HepG2 (cell line): ENCODE data around the gene QKI. TPM values are rescaled to one million over a fixed set of nuclear protein-coding genes. Genes with fewer than 3 reads are reported as not detected.

ENCODE experiments used
- ATAC-seq: fragments of 200-7000 bp; cut with Tn5 transposase; 3 replicates; pipeline ENCODE4 v1.9.1; 2020; ENCODE audit warnings: mild to moderate bottlenecking, moderate library complexity
- BruUV-seq: library from RNA; stranded (reverse); fragments of 400-500 nt; replicated peaks from 2 replicates; lab custom pipeline; 2021; lab: Mats Ljungman, UMichigan
- CTCF ChIA-PET: fragments of 300-600 bp; formaldehyde crosslinking; extraction: SDS; loops from one replicate; lab custom pipeline; 2021; ENCODE audit warnings: low total read pairs, inconsistent platforms, low intra/inter-chr PET ratio; lab: Yijun Ruan, JAX
- POLR2A ChIA-PET: fragments of 350-600 bp; sonication (Branson Sonifier 250); formaldehyde crosslinking; loops from one replicate; lab custom pipeline; 2020; ENCODE audit warnings: antibody characterized with exemption, inconsistent platforms; lab: Yijun Ruan, JAX
- DNase-seq: peaks from one replicate; pipeline ENCODE4 v3.0.0-alpha.2; 2015; ENCODE audit warnings: low spot score
- FAIRE-seq: peaks from 3 replicates; lab custom pipeline; 2011; peaks lifted over from hg19 to GRCh38; lab: Jason Lieb, UNC
- H2AFZ ChIP-seq: one replicate; pipeline ENCODE4 v1.6.1; 2011; ENCODE audit warnings: low read length, inconsistent platforms
- H3K27ac ChIP-seq: fragments of 300-600 bp; 3 replicates; pipeline ENCODE4 v1.8.0; 2011; ENCODE audit warnings: mixed run types, mild to moderate bottlenecking, mixed read lengths, low read length, inconsistent platforms; ENCODE audit not compliant: insufficient read depth; ENCODE audit errors: extremely low read length
- H3K27me3 ChIP-seq, 2 experiments: fragments of 200-600 bp in 1 of 2; 2 replicates in 1 of 2; 3 replicates in 1 of 2; pipeline versions ENCODE4 v1.6.0 to v1.8.0; 2011; ENCODE audit warnings: low read length in 2 of 2, mild to moderate bottlenecking in 2 of 2, moderate library complexity in 2 of 2, inconsistent platforms in 1 of 2; ENCODE audit not compliant: insufficient read depth in 2 of 2, control insufficient read depth in 1 of 2
- H3K36me3 ChIP-seq, 2 experiments: fragments of 200-600 bp in 1 of 2; replicated peaks in 1 of 2; 2 replicates in 1 of 2; 3 replicates in 1 of 2; pipeline versions ENCODE4 v1.5.1 to v1.8.0; 2011; ENCODE audit warnings: low read length in 2 of 2, inconsistent platforms in 1 of 2; ENCODE audit not compliant: insufficient read depth in 2 of 2, control insufficient read depth in 1 of 2
- H3K4me1 ChIP-seq: 2 replicates; pipeline ENCODE4 v1.5.1; 2012; ENCODE audit warnings: low read length, inconsistent platforms; ENCODE audit not compliant: insufficient read depth
- H3K4me2 ChIP-seq: 2 replicates; pipeline ENCODE4 v1.6.0; 2011; ENCODE audit warnings: low read depth, low read length, inconsistent platforms
- H3K4me3 ChIP-seq, 3 experiments: fragments of 200-600 bp in 1 of 3; sonication (generic), shearing (Covaris generic) in 1 of 3; replicated peaks in 1 of 3; 2 replicates each; pipeline ENCODE4 v1.5.1; 2011 to 2016; ENCODE audit warnings: low read length in 3 of 3, inconsistent platforms in 2 of 3, low read depth in 2 of 3, mild to moderate bottlenecking in 2 of 3, control low read depth in 1 of 3, mixed read lengths in 1 of 3; ENCODE audit not compliant: insufficient read depth in 1 of 3
- H3K79me2 ChIP-seq: one replicate; pipeline ENCODE4 v1.6.1; 2011; ENCODE audit warnings: low read length, inconsistent platforms; ENCODE audit not compliant: insufficient read depth
- H3K9ac ChIP-seq: 2 replicates; pipeline ENCODE4 v1.6.0; 2011; ENCODE audit warnings: mild to moderate bottlenecking, low read depth, low read length, inconsistent platforms; ENCODE audit not compliant: insufficient read depth
- H3K9me3 ChIP-seq: 2 replicates; pipeline ENCODE4 v1.5.1; 2012; ENCODE audit warnings: mild to moderate bottlenecking, low read length
- H4K20me1 ChIP-seq: 2 replicates; pipeline ENCODE4 v1.6.0; 2011; ENCODE audit warnings: inconsistent platforms, mild to moderate bottlenecking, low read length, moderate library complexity; ENCODE audit not compliant: insufficient read depth
- TOPORS ChIP-seq: sonication (generic); formaldehyde crosslinking; IDR thresholded peaks from 2 replicates; pipeline ENCODE4 v1.8.0; 2023; ENCODE audit warnings: mild to moderate bottlenecking, missing genetic modification reagents
- TRIM24 ChIP-seq: sonication (generic); formaldehyde crosslinking; IDR thresholded peaks from 2 replicates; pipeline ENCODE4 v1.8.0; 2022; ENCODE audit warnings: mild to moderate bottlenecking, missing genetic modification reagents
- ZNF3 ChIP-seq: IDR thresholded peaks from 2 replicates; pipeline ENCODE4 v1.7.0; 2017; ENCODE audit warnings: inconsistent platforms
- ZNF713 ChIP-seq: sonication (generic); formaldehyde crosslinking; IDR thresholded peaks from 2 replicates; pipeline ENCODE4 v1.4.0; 2020; ENCODE audit warnings: mild to moderate bottlenecking, missing genetic modification reagents
- WGBS: methylation state at CpG from one replicate; pipeline ENCODE4 v1.1.6; 2017; ENCODE audit warnings: low lambda C conversion rate; 5-methylcytosine and 5-hydroxymethylcytosine counted together
- in situ Hi-C: cut with HindIII; loops from 2 replicates; pipeline ENCODE4 v1.10.0; 2017; ENCODE audit warnings: low pct_unique_long_range_greater_than_20kb; ENCODE audit not compliant: extremely low pct_ligation_motif_present
- intact Hi-C: fragments of 100-400 bp; cut with micrococcal nuclease; formaldehyde crosslinking; loops from one replicate; pipeline ENCODE4 v1.10.0; 2022; ENCODE audit not compliant: unreplicated experiment
- polyA plus RNA-seq, 8 experiments: library from polyadenylated mRNA; depleted of rRNA in 3 of 8; stranded (reverse) in 7 of 8; unstranded in 1 of 8; fragments of >200 nt; fragmentation: Illumina TruSeq in 4 of 8; extraction: Trizol in 4 of 8; gene quantifications; 2 replicates each; pipeline versions ENCODE4 v1.2.1 to v1.2.3, GENCODE V29; 2011 to 2016; ENCODE audit warnings: low read depth in 4 of 8, missing spikeins in 1 of 8, mixed read lengths in 1 of 8; ENCODE audit not compliant: insufficient read depth in 1 of 8
- total RNA-seq, 5 experiments: library from RNA; depleted of rRNA; stranded (reverse); fragments of >200 nt; fragmentation: Illumina TruSeq; extraction: Trizol; gene quantifications; 2 replicates each; pipeline ENCODE4 v1.2.3, GENCODE V29; 2016; ENCODE audit warnings: low read depth in 1 of 5
- TF ChIP-seq, protein P1 (sequence below): IDR thresholded peaks from 2 replicates; pipeline ENCODE4 v1.6.1; 2018; ENCODE audit warnings: missing genetic modification reagents
- TF ChIP-seq, protein P2 (sequence below): sonication (generic); formaldehyde crosslinking; IDR thresholded peaks from 2 replicates; pipeline ENCODE4 v1.4.0; 2020; ENCODE audit warnings: missing genetic modification reagents
- TF ChIP-seq, protein P3 (sequence below), 2 experiments: sonication (generic) in 1 of 2; formaldehyde crosslinking in 1 of 2; IDR thresholded peaks; 2 replicates each; pipeline versions ENCODE4 v1.4.0 to v1.6.1; 2018 to 2020; ENCODE audit warnings: missing genetic modification reagents in 2 of 2, borderline replicate concordance in 1 of 2, low read depth in 1 of 2, mild to moderate bottlenecking in 1 of 2, missing biosample characterization in 1 of 2
- TF ChIP-seq, protein P4 (sequence below): sonication (generic); formaldehyde crosslinking; IDR thresholded peaks from 2 replicates; pipeline ENCODE4 v1.5.1; 2020; ENCODE audit warnings: mild to moderate bottlenecking, moderate library complexity, missing genetic modification reagents
- TF ChIP-seq, protein P5 (sequence below), 2 experiments: sonication (generic) in 1 of 2; formaldehyde crosslinking in 1 of 2; IDR thresholded peaks; 2 replicates each; pipeline versions ENCODE4 v1.4.0 to v1.6.1; 2016 to 2020; ENCODE audit warnings: borderline replicate concordance in 1 of 2, low read depth in 1 of 2, mild to moderate bottlenecking in 1 of 2, missing genetic modification reagents in 1 of 2

The QKI gene
- total and polyA plus RNA-seq, 2 of the 13 experiments (the other 11 are each of a cell fraction or from before 2014, with no cell fraction given): 136 to 137 TPM

DNA sequence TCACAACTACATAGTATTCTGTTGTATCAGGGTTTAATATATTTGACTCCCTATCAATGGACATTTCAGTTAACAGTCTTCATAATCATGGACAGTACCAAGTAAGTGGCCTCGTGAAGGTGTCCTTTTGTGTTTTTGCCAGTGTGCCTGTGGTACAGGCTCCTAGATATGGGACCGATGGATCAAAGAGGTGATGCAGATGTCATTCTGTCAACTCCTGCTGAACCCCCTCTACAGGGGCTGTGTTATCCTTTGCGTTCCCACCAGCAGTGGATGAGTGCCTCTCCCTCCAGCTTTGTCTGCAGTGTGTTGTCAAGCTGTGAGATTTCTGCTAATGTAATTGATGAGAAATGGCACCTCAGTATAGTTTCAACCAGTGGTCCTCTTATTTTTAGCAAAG lies 210.7 kb downstream of the QKI start:
- Histone ChIP-seq H3K79me2 (no peaks in the 10 kb centered on the region), H3K4me2 (no peak overlapping the region), H3K27ac (no peak overlapping the region), H3K9ac (no peak overlapping the region), H2AFZ (no peak overlapping the region), H3K27me3 (no peaks in the 10 kb centered on the region; a peak in 1 of 5 replicates), H3K36me3 (no peaks in the 10 kb centered on the region), H3K4me1 (no peaks in the 10 kb centered on the region), H4K20me1 (no peaks in the 10 kb centered on the region), H3K9me3 (no peaks in the 10 kb centered on the region), H3K4me3 (no peak overlapping the region)
- no TSS peak for BruUV-seq
- in situ Hi-C loops: no loop called here
- POLR2A ChIA-PET: no interaction called here
- no peak for ATAC-seq
- CTCF ChIA-PET: no interaction called here
- FAIRE-seq: no peak
- intact Hi-C loops: no loop called here
- DNase-seq: no peak
- WGBS: 63% methylated on average over 3 of the region's 3 CpGs
- TF ChIP-seq, protein P1, sequence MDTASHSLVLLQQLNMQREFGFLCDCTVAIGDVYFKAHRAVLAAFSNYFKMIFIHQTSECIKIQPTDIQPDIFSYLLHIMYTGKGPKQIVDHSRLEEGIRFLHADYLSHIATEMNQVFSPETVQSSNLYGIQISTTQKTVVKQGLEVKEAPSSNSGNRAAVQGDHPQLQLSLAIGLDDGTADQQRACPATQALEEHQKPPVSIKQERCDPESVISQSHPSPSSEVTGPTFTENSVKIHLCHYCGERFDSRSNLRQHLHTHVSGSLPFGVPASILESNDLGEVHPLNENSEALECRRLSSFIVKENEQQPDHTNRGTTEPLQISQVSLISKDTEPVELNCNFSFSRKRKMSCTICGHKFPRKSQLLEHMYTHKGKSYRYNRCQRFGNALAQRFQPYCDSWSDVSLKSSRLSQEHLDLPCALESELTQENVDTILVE (CRISPR knock-in tag): no peak
- no peak for TF ChIP-seq ZNF713
- no peak for TF ChIP-seq TOPORS (CRISPR knock-in tag)
- TF ChIP-seq, protein P2, sequence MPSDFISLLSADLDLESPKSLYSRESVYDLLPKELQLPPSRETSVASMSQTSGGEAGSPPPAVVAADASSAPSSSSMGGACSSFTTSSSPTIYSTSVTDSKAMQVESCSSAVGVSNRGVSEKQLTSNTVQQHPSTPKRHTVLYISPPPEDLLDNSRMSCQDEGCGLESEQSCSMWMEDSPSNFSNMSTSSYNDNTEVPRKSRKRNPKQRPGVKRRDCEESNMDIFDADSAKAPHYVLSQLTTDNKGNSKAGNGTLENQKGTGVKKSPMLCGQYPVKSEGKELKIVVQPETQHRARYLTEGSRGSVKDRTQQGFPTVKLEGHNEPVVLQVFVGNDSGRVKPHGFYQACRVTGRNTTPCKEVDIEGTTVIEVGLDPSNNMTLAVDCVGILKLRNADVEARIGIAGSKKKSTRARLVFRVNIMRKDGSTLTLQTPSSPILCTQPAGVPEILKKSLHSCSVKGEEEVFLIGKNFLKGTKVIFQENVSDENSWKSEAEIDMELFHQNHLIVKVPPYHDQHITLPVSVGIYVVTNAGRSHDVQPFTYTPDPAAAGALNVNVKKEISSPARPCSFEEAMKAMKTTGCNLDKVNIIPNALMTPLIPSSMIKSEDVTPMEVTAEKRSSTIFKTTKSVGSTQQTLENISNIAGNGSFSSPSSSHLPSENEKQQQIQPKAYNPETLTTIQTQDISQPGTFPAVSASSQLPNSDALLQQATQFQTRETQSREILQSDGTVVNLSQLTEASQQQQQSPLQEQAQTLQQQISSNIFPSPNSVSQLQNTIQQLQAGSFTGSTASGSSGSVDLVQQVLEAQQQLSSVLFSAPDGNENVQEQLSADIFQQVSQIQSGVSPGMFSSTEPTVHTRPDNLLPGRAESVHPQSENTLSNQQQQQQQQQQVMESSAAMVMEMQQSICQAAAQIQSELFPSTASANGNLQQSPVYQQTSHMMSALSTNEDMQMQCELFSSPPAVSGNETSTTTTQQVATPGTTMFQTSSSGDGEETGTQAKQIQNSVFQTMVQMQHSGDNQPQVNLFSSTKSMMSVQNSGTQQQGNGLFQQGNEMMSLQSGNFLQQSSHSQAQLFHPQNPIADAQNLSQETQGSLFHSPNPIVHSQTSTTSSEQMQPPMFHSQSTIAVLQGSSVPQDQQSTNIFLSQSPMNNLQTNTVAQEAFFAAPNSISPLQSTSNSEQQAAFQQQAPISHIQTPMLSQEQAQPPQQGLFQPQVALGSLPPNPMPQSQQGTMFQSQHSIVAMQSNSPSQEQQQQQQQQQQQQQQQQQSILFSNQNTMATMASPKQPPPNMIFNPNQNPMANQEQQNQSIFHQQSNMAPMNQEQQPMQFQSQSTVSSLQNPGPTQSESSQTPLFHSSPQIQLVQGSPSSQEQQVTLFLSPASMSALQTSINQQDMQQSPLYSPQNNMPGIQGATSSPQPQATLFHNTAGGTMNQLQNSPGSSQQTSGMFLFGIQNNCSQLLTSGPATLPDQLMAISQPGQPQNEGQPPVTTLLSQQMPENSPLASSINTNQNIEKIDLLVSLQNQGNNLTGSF (CRISPR knock-in tag): no peak
- TF ChIP-seq, protein P3, sequence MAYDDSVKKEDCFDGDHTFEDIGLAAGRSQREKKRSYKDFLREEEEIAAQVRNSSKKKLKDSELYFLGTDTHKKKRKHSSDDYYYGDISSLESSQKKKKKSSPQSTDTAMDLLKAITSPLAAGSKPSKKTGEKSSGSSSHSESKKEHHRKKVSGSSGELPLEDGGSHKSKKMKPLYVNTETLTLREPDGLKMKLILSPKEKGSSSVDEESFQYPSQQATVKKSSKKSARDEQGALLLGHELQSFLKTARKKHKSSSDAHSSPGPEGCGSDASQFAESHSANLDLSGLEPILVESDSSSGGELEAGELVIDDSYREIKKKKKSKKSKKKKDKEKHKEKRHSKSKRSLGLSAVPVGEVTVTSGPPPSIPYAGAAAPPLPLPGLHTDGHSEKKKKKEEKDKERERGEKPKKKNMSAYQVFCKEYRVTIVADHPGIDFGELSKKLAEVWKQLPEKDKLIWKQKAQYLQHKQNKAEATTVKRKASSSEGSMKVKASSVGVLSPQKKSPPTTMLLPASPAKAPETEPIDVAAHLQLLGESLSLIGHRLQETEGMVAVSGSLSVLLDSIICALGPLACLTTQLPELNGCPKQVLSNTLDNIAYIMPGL (CRISPR knock-in tag; IDR thresholded peaks at IDR 0.05; ENCODE audit: borderline replicate concordance in 1 of 2, low read depth in 1 of 2): no peak
- TF ChIP-seq TRIM24 (CRISPR knock-in tag): no peak
- TF ChIP-seq, protein P4, sequence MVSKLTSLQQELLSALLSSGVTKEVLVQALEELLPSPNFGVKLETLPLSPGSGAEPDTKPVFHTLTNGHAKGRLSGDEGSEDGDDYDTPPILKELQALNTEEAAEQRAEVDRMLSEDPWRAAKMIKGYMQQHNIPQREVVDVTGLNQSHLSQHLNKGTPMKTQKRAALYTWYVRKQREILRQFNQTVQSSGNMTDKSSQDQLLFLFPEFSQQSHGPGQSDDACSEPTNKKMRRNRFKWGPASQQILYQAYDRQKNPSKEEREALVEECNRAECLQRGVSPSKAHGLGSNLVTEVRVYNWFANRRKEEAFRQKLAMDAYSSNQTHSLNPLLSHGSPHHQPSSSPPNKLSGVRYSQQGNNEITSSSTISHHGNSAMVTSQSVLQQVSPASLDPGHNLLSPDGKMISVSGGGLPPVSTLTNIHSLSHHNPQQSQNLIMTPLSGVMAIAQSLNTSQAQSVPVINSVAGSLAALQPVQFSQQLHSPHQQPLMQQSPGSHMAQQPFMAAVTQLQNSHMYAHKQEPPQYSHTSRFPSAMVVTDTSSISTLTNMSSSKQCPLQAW (CRISPR knock-in tag): no peak
- TF ChIP-seq ZNF3: no peak
- TF ChIP-seq, protein P5, sequence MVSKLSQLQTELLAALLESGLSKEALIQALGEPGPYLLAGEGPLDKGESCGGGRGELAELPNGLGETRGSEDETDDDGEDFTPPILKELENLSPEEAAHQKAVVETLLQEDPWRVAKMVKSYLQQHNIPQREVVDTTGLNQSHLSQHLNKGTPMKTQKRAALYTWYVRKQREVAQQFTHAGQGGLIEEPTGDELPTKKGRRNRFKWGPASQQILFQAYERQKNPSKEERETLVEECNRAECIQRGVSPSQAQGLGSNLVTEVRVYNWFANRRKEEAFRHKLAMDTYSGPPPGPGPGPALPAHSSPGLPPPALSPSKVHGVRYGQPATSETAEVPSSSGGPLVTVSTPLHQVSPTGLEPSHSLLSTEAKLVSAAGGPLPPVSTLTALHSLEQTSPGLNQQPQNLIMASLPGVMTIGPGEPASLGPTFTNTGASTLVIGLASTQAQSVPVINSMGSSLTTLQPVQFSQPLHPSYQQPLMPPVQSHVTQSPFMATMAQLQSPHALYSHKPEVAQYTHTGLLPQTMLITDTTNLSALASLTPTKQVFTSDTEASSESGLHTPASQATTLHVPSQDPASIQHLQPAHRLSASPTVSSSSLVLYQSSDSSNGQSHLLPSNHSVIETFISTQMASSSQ (IDR thresholded peaks at IDR 0.05; ENCODE audit: low read depth): no peak
- TF ChIP-seq, protein P5 (CRISPR knock-in tag; IDR thresholded peaks at IDR 0.05; ENCODE audit: borderline replicate concordance): no peak
